ENCODE data around the gene CR1L. TPM values are rescaled to one million over a fixed set of nuclear protein-coding genes. Genes with fewer than 3 reads are reported as not detected.

Gene CR1L
- 0.07 TPM in 1 of 2 replicates, not detected in the other for total RNA-seq

GRCh38 chr1:207644852-207645634 is at the start of gene CR1L:
TSS of gene CR1L (plus strand) at chr1:207645133. CDS start at chr1:207645234, 101 bp downstream.

DNA sequence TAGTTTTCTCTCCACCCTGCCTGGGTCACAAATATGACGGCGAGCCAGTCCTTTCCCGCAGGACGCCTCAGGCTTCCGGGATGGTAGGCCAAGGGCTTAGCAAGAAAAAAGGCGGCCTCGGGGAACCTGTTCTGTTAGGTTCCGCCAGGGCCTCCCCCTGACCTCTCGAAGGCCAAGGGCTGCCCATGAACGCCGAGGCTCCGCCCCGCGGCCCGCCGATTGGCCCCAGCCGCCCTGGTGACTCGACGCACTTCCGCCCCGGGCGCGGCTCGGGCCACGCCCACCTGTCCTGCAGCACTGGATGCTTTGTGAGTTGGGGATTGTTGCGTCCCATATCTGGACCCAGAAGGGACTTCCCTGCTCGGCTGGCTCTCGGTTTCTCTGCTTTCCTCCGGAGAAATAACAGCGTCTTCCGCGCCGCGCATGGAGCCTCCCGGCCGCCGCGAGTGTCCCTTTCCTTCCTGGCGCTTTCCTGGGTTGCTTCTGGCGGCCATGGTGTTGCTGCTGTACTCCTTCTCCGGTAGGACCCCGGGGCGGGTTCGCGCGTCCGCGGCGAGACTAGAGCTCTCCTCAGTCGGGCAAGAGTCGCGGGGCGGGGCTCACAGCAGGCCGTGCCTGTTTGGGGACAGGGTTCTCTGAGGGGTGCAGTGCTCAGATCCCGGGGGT is 107.0 kb downstream of the CR1L start, which contains the start of gene CD46:
TSS of gene CD46 (plus strand) at position 265 of the 666 bp plus-strand sequence. CDS start at position 424, 159 bp downstream.

Other genes starting within 250 kb of the CR1L start
- gene CR2, start 190.8 kb upstream of the CR1L start, total RNA-seq, result not detected in 2 replicates
- gene CR1, start 149.0 kb upstream of the CR1L start, total RNA-seq, result not detected in 2 replicates
- 58.2 and 71.9 TPM in 2 replicates for gene CD46, start 106.9 kb downstream of the CR1L start, total RNA-seq